ENCODE results near the gene NEDD4.
"Not testable (repeated sequence)": the region's sequence is repeated elsewhere in the genome, so short reads cannot be mapped to it uniquely, and the experiment has no call there.

Gene NEDD4

GRCh38 chr15:55891196-55891595 lies 102.2 kb downstream of the NEDD4 start:
- no peak for DNase-seq

GRCh38 chr15:55884223-55884622 lies 109.2 kb downstream of the NEDD4 start:
- DNase-seq = no peak

- DNase-seq = no peak
Observed at GRCh38 chr15:55879181-55879580, 114.2 kb downstream of the NEDD4 start.

GRCh38 chr15:55873024-55873720 lies 120.2 kb downstream of the NEDD4 start:
- no peak for DNase-seq

GRCh38 chr15:55872471-55872870 lies 120.9 kb downstream of the NEDD4 start:
- DNase-seq = no peak

- no peak for DNase-seq
Observed at GRCh38 chr15:55869660-55870059, 123.8 kb downstream of the NEDD4 start.

GRCh38 chr15:55868707-55869106 lies 124.7 kb downstream of the NEDD4 start:
- DNase-seq = no peak

GRCh38 chr15:55868291-55868690 lies 125.1 kb downstream of the NEDD4 start:
- DNase-seq = not testable (repeated sequence)

- DNase-seq = no peak
Observed at GRCh38 chr15:55863911-55864310, 129.5 kb downstream of the NEDD4 start.

- no peak for DNase-seq
Observed at GRCh38 chr15:55861115-55861514, 132.3 kb downstream of the NEDD4 start.

GRCh38 chr15:55860468-55860867 lies 132.9 kb downstream of the NEDD4 start:
- DNase-seq = no peak

- no peak for DNase-seq
Observed at GRCh38 chr15:55859681-55860080, 133.7 kb downstream of the NEDD4 start.

- no peak for DNase-seq
Observed at GRCh38 chr15:55858661-55859060, 134.8 kb downstream of the NEDD4 start.

GRCh38 chr15:55856506-55857164 lies 136.8 kb downstream of the NEDD4 start:
- DNase-seq = no peak

GRCh38 chr15:55853134-55853533 lies 140.3 kb downstream of the NEDD4 start:
- DNase-seq = no peak

- DNase-seq = no peak
Observed at GRCh38 chr15:55846116-55846707, 147.2 kb downstream of the NEDD4 start.

- DNase-seq = not testable (repeated sequence)
Observed at GRCh38 chr15:55842897-55843296, 150.5 kb downstream of the NEDD4 start.

GRCh38 chr15:55835866-55836265 lies 157.5 kb downstream of the NEDD4 start:
- DNase-seq = no peak

GRCh38 chr15:55834331-55834730 lies 159.1 kb downstream of the NEDD4 start:
- DNase-seq = no peak

GRCh38 chr15:55829826-55830225 lies 163.6 kb downstream of the NEDD4 start:
- no peak for DNase-seq

GRCh38 chr15:55827955-55828354 lies 165.5 kb downstream of the NEDD4 start:
- DNase-seq = no peak

- DNase-seq = no peak
Observed at GRCh38 chr15:55827204-55827603, 166.2 kb downstream of the NEDD4 start.

GRCh38 chr15:55824857-55825613 lies 168.4 kb downstream of the NEDD4 start:
- no peak for DNase-seq
